HL-60/S4 treated with retinoic acid at 250 ng/mL for 4 days and 3 days (cell line): ENCODE results near the gene UBASH3A.

Source experiments
- in situ Hi-C: fragments of 300-500 bp; cut with MboI; formaldehyde crosslinking; loops from 2 replicates; pipeline ENCODE4 v1.7.0; 2022; ENCODE audit warnings: low sequenced_read_pairs

Gene UBASH3A

DNA sequence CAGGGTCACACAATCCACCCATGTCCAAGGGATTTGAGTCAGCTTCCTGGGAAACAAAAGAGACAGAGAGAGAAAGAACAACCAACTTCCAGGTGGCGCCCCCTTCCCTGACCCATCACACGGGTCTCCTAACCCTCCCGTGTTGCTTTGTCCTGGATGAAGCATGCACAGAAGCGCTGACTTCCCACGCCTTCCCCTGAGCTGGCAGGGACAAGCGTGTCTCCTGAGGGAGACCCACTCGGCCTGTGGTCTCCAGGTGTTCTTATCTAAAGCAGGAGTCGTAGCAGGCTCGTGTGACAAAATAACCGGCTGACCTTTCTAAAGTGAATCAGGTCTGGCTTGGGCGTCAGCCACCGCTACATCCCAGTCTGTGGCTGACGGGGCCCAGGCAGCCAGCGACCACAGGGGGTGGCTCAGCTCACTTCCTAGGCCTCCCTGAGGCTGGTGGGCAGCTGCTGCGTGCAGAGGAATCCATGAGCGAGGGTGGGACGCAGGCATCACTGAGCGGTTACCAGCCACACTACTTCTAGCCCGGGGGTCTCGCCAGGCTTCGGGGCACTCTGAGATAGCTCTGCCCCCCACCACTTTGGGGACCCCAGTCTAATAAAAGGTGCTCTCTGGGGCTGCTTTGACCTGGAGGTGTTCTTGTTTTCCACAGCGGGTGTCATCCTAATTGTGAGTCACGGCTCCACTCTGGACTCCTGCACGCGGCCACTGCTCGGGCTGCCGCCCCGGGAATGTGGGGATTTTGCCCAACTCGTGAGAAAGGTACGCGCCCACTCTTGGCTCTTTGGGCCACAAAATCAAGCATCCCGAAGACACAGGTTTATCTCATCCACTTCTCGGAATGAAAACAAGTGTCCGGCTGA lies 40.4 kb downstream of the UBASH3A start:
- in situ Hi-C loops: loop anchor here (10.0 kb wide), 1 partner anchor 289 kb away; no protein-coding TSS in a partner anchor

GRCh38 chr21:42444745-42445059 lies 41.0 kb downstream of the UBASH3A start:
- in situ Hi-C loops: loop anchor here (10.0 kb wide), 1 partner anchor 290 kb away; no protein-coding TSS in a partner anchor

DNA sequence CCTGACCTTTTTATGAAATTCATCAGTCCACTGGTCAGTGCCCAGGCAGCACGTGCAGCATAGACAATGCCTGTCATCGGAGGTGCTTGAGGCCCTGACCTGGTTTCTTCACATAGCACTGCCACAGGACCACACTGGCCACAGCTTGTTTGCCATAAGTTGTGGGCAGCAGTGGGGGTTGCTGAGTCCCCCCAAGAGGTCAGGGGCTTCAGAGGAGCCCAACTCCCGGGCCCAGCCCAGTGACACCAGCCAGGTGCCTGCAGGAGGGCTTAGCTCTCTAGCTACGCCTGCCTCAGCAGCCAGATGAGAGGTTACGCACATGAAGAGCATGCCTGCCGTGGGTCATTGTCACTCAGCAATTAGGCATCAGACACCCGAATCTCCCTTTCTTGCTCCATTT lies 41.6 kb downstream of the UBASH3A start:
- in situ Hi-C loops: loop anchor here (10.0 kb wide), 1 partner anchor 291 kb away; no protein-coding TSS in a partner anchor

GRCh38 chr21:42446531-42446930 lies 42.8 kb downstream of the UBASH3A start:
- in situ Hi-C loops: loop anchor here (10.0 kb wide), 1 partner anchor 292 kb away; no protein-coding TSS in a partner anchor

DNA sequence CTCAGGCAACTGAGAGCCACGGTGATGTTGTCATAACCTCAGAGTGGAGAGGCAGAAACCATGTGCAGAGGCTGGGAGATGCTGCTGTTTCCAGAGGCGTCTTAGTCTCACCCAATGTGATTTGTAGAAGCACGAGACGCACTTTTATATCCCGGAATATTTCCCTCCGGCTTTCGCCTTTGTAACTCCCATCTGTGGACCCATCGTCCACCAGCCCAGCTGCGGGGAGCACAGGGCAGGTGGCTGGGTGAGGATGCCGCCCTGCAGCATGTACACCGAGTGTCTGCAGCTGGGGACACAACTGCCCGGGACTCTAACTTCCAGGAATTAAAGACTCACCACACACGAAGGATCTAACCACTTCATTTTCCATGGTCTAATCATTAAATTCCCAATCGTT lies 43.5 kb downstream of the UBASH3A start:
- in situ Hi-C loops: loop anchor here (10.0 kb wide), 1 partner anchor 292 kb away; no protein-coding TSS in a partner anchor

GRCh38 chr21:42447732-42448131 lies 44.0 kb downstream of the UBASH3A start:
- in situ Hi-C loops: loop anchor here (10.0 kb wide), 1 partner anchor 293 kb away; no protein-coding TSS in a partner anchor

GRCh38 chr21:42448686-42449085 lies 45.0 kb downstream of the UBASH3A start:
- in situ Hi-C loops: loop anchor here (10.0 kb wide), 1 partner anchor 294 kb away; no protein-coding TSS in a partner anchor

GRCh38 chr21:42451941-42452340 lies 48.2 kb downstream of the UBASH3A start:
- in situ Hi-C loops: no loop called here

DNA sequence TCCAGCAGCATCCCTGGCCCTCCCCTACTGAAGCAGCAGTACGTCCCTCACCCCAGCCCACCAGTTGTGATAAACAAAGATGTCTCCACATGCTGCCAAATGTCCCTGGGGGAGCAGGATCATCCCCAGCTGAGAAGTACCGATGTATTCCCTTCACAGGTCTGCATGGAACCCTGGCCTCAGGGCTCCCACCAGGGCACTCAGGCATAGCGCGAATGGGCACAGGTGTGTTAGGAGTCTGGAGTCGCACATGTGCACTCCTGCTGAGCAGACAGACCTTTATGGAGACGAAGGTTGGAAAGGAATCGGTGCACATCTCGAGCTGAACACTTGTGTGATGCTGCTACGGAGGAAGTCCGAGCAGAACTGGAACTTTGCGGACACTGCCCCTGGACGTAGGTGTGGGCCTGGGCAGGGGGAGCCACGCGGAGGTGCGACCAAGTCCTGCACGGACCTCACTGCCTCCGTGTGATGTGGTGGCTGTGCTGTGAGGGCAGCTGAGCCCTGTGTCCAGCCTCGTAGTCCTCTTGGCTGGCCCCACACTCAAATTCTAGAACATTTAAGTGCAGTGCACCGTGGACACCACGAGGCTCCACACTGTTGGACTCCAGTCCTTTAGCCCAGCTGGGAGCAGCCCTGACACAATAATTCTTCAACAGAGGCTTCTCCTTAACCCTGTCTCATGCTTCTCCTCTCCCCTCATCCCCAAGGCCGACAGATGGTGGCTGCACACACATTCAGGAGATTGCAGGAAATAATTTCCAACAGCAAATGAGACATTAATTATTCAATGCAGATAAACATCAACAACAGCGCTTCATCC lies 48.9 kb downstream of the UBASH3A start:
- in situ Hi-C loops: no loop called here

DNA sequence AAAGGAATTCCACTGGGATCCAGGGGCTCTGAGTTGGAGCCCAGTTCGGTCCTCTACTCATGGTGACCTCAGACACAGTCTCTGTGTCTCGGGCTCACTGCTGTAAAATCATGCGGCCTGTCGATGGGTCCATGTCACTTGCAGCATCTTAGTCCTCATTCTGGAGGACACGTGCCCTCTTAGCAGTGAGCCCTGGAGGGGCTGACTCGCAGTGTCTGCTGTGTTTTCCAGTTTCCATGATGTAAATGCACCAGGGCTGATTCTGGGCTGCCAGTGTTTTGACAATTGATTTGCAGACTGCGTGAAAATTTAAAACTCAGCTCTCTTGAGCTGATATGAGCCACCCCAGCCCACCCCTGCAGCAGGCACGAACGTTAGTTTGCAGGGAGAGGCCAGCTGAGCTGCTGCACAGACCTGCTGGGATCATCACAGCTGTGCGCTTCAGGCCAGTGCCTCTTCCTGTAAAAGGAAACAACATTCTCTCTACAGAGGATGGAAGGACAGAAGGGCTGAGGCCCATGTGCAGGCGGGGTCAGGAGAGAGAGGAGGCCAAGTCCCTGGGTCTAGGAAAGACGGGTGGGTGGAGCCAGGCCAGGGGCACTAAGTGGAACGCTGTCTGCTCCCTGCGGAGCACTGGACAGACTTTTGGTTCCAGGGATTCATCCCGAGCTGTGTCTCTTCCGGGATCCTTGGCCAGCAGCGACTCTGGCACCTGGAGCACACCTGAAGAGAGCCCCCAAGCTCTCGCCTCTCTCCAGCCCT lies 49.7 kb downstream of the UBASH3A start:
- in situ Hi-C loops: no loop called here

GRCh38 chr21:42453986-42454570 lies 50.4 kb downstream of the UBASH3A start:
- in situ Hi-C loops: no loop called here

- in situ Hi-C loops: no loop called here
These were observed 51.1 kb downstream of the UBASH3A start for GRCh38 chr21:42454786-42455185.

- in situ Hi-C loops: no loop called here
These were observed 51.5 kb downstream of the UBASH3A start for GRCh38 chr21:42455196-42455595.

- in situ Hi-C loops: no loop called here
These were observed 52.2 kb downstream of the UBASH3A start for GRCh38 chr21:42455754-42456440.

DNA sequence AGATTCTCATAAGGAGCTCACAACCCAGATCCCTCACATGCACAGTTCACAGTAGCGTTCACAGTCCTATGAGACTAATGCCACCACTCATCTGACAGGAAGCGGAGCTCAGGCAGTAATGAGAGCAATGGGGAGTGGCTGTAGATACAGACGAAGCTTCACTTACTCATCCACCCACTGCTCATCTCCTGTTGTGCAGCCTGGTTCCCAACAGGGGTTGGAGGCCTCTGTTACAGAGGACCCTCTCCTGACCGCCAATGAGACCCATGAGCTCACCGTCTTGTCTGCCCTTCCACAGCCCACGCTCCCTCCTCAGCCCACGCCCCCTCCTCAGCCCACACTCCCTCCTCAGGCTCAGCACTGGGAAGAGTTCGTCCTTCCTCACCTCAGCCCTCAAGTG lies 52.8 kb downstream of the UBASH3A start:
- in situ Hi-C loops: no loop called here

DNA sequence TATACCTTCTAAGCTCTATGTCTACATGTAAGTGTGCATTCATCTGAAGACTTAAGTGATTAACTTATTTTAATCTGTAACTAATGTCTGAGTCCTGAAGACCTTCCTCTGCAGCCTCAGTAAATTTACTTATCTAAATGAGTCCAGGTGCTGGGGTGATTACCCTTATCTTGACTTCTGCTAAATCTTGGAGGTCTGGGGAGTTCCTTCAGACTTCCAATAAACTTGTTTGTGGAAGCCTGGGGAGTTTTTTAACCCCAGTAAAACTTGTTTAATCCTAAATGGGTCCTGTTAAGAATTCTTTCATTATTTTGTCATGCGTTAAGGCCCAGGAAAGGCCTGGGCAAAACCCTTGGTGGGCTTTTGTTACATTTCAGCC lies 55.4 kb downstream of the UBASH3A start:
- in situ Hi-C loops: no loop called here

- in situ Hi-C loops: no loop called here
These were observed 56.0 kb downstream of the UBASH3A start for GRCh38 chr21:42459546-42460215.

GRCh38 chr21:42460391-42461184 lies 56.9 kb downstream of the UBASH3A start:
- in situ Hi-C loops: no loop called here

- in situ Hi-C loops: no loop called here
These were observed 57.5 kb downstream of the UBASH3A start for GRCh38 chr21:42461185-42461520.
